OCI-LY7 (cell line): Measurements from ENCODE around the gene CYB5R4. TPM values are rescaled to one million over a fixed set of nuclear protein-coding genes. Genes with fewer than 3 reads are reported as not detected.

Experiments used
- BruUV-seq: library from RNA; stranded (reverse); fragments of 400-500 nt; replicated peaks from 2 replicates; lab custom pipeline; 2021; lab: Mats Ljungman, UMichigan
- CTCF ChIA-PET: fragments of 300-600 bp; sonication (Branson Sonifier 250); formaldehyde crosslinking; loops from one replicate; lab custom pipeline; 2022; ENCODE audit warnings: antibody characterized with exemption; ENCODE audit not compliant: unreplicated experiment; lab: Charles Lee
- POLR2A ChIA-PET: fragments of 300-600 bp; sonication (Branson Sonifier 250); formaldehyde crosslinking; loops from one replicate; lab custom pipeline; 2022; ENCODE audit warnings: antibody characterized with exemption; lab: Charles Lee
- DNase-seq: peaks from one replicate; pipeline ENCODE4 v3.0.0-alpha.2; 2015; ENCODE audit warnings: low spot score
- H2AFZ ChIP-seq: fragments of 200-600 bp; sonication (generic), shearing (Covaris generic); 2 replicates; pipeline ENCODE4 v1.6.1; 2014; ENCODE audit warnings: mild to moderate bottlenecking, antibody characterized with exemption, low read length, moderate library complexity
- H3K27ac ChIP-seq: fragments of 200-600 bp; sonication (generic); 2 replicates; pipeline ENCODE4 v1.5.1; 2014; ENCODE audit warnings: mixed run types, low read depth, mild to moderate bottlenecking, moderate library complexity, low read length, inconsistent platforms; ENCODE audit not compliant: poor library complexity, severe bottlenecking
- H3K36me3 ChIP-seq: fragments of 200-600 bp; sonication (generic); 2 replicates; pipeline ENCODE4 v1.6.1; 2014; ENCODE audit warnings: mild to moderate bottlenecking, antibody characterized with exemption, low read length, moderate library complexity, mixed read lengths; ENCODE audit not compliant: insufficient read depth
- H3K4me1 ChIP-seq: fragments of 200-600 bp; sonication (generic); 2 replicates; pipeline ENCODE4 v1.5.1; 2014; ENCODE audit warnings: mild to moderate bottlenecking, low read length; ENCODE audit not compliant: insufficient read depth, poor library complexity, severe bottlenecking
- H3K4me2 ChIP-seq: fragments of 200-600 bp; sonication (generic); 2 replicates; pipeline ENCODE4 v1.6.1; 2014; ENCODE audit warnings: mild to moderate bottlenecking, low read length
- H3K4me3 ChIP-seq: fragments of 200-600 bp; sonication (generic); 2 replicates; pipeline ENCODE4 v1.5.1; 2014; ENCODE audit warnings: mild to moderate bottlenecking, low read depth, low read length; ENCODE audit not compliant: poor library complexity, severe bottlenecking
- H3K79me2 ChIP-seq: fragments of 200-600 bp; sonication (generic); 2 replicates; pipeline ENCODE4 v1.6.1; 2016; ENCODE audit warnings: low read depth, mild to moderate bottlenecking, low read length, moderate library complexity, mixed read lengths; ENCODE audit not compliant: insufficient read depth
- H3K9me2 ChIP-seq: fragments of 200-600 bp; sonication (generic); 2 replicates; pipeline ENCODE4 v1.6.1; 2016; ENCODE audit warnings: mild to moderate bottlenecking, low read length, mixed read lengths; ENCODE audit not compliant: insufficient read depth
- H3K9me3 ChIP-seq: fragments of 200-600 bp; sonication (generic); 2 replicates; pipeline ENCODE4 v1.6.1; 2014; ENCODE audit warnings: mild to moderate bottlenecking, mixed run types, low read length, mixed read lengths
- H4K20me1 ChIP-seq: fragments of 200-600 bp; sonication (generic); 2 replicates; pipeline ENCODE4 v1.6.1; 2014; ENCODE audit warnings: mild to moderate bottlenecking, antibody characterized with exemption, low read length, moderate library complexity, mixed read lengths; ENCODE audit not compliant: insufficient read depth
- EZH2phosphoT487 ChIP-seq: fragments of 200-600 bp; sonication (generic); IDR thresholded peaks from 2 replicates; pipeline ENCODE4 v1.6.1; 2018; ENCODE audit warnings: low read depth, borderline replicate concordance, mild to moderate bottlenecking, mixed run types, antibody characterized with exemption, low read length, moderate library complexity, mixed read lengths
- intact Hi-C: fragments of 100-400 bp; cut with micrococcal nuclease; formaldehyde crosslinking; loops from one replicate; pipeline ENCODE4 v1.10.0; 2022; ENCODE audit not compliant: unreplicated experiment
- total RNA-seq, 2 experiments: library from RNA; depleted of rRNA in 1 of 2; stranded (reverse); fragments of >200 nt in 1 of 2; shearing (Covaris generic) in 1 of 2; gene quantifications; 2 replicates each; pipeline ENCODE4 v1.2.3, GENCODE V29; 2014 to 2022
- TF ChIP-seq, protein P1 (sequence below): fragments of 200-600 bp; sonication (generic); conservative IDR thresholded peaks from 2 replicates; pipeline ENCODE4 v1.5.1; 2014; ENCODE audit warnings: mild to moderate bottlenecking, antibody characterized with exemption, low read length, moderate library complexity, mixed read lengths

The CYB5R4 gene
- total RNA-seq, 2 experiments from 2014 or later: 16.2 to 34.8 TPM

DNA sequence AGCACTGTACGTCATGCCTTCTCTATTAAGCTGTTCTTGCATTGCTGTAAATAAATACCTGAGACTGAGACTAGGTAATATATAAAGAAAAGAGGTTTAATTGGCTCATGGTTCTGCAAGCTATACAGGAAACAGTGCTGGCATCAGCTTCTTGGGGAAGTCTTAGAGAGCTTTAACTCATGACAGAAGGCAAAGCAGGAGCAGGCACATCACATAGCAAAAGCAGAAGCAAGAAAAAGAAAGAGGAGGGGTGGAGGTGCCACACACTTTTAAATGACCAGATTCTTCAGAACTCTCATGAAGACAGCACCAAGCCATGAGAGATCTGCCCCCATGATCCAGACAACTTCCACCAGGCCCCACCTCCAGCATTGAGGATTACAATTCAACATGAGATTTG, 30.1 kb downstream of the CYB5R4 start:
- CTCF ChIA-PET: no interaction called here
- Histone ChIP-seq H3K79me2 (peaks cover 10% of the 10 kb centered on the region; the same call in 1 of the 2 replicates), H3K9me2 (no peaks in the 10 kb centered on the region), H3K9me3 (no peaks in the 10 kb centered on the region), H4K20me1 (peaks cover 18% of the 10 kb centered on the region), H3K36me3 (peaks cover 12% of the 10 kb centered on the region; the same call in 1 of the 2 replicates), H3K4me3 (no peak overlapping the region), H3K4me2 (no peak overlapping the region), H2AFZ (no peak overlapping the region), H3K27ac (no peak overlapping the region), H3K4me1 (peaks cover 1% of the 10 kb centered on the region)
- DNase-seq: no peak
- TF ChIP-seq EZH2phosphoT487: no peak
- TF ChIP-seq, protein P1, sequence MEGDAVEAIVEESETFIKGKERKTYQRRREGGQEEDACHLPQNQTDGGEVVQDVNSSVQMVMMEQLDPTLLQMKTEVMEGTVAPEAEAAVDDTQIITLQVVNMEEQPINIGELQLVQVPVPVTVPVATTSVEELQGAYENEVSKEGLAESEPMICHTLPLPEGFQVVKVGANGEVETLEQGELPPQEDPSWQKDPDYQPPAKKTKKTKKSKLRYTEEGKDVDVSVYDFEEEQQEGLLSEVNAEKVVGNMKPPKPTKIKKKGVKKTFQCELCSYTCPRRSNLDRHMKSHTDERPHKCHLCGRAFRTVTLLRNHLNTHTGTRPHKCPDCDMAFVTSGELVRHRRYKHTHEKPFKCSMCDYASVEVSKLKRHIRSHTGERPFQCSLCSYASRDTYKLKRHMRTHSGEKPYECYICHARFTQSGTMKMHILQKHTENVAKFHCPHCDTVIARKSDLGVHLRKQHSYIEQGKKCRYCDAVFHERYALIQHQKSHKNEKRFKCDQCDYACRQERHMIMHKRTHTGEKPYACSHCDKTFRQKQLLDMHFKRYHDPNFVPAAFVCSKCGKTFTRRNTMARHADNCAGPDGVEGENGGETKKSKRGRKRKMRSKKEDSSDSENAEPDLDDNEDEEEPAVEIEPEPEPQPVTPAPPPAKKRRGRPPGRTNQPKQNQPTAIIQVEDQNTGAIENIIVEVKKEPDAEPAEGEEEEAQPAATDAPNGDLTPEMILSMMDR: no peak
- POLR2A ChIA-PET: interaction anchor here (1.2 kb wide), 1 partner anchor 27 kb away, joined by 3 read pairs; no protein-coding TSS in a partner anchor
- no TSS peak for BruUV-seq
- intact Hi-C loops: no loop called here

DNA sequence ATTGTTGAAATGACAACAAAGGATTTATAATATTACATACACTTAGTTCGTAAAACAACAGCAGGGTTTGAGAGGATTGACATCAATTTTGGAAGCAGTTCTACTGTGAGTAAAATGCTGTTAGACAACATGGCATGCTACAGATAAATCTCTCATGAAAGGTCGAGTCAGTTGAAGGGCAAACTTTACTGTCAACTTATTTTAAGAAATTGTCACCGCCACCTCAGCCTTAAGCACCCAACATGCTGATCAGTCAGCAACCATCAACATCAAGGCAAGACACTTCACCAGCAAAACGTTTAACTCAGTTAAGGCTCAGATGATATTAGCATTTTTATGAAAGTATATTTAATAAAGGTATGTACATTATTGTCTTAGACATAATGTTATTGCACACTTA, 31.0 kb downstream of the CYB5R4 start:
- ChIA-PET CTCF (no interaction called here), POLR2A (no interaction called here)
- no peaks in the 10 kb centered on the region for H3K9me2 ChIP-seq
- TF ChIP-seq, protein P1: no peak
- TF ChIP-seq EZH2phosphoT487: no peak
- intact Hi-C loops: no loop called here
- DNase-seq: no peak
- no peaks in the 10 kb centered on the region for H3K9me3 ChIP-seq
- no peak overlapping the region for H3K4me3 ChIP-seq
- peaks cover 2% of the 10 kb centered on the region; the same call in 1 of the 2 replicates for H3K79me2 ChIP-seq
- peaks cover 13% of the 10 kb centered on the region; the same call in 1 of the 2 replicates for H4K20me1 ChIP-seq
- H3K4me2 ChIP-seq: no peak overlapping the region
- H3K27ac ChIP-seq: no peak overlapping the region
- no peaks in the 10 kb centered on the region for H3K4me1 ChIP-seq
- BruUV-seq: no TSS peak
- peaks cover 20% of the 10 kb centered on the region for H3K36me3 ChIP-seq
- no peak overlapping the region for H2AFZ ChIP-seq

DNA sequence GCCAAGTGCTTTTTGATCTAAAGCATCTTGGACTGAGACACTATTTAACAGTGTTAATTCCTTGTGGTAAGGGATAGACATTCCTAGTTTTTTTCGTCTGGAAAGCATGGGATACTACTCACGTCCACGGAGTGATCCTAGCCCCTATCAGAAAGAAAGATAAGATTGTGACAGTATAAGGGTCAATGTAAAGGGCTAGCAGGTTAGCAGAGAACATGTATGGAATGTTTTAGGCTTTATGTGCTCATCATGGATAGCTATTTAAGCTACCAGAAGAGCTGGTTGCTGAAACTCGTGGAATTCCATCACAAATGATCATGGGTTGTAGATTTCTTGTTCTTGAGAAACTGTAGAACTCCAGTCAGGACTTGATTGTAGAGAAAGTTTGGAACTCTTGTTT, 32.1 kb downstream of the CYB5R4 start:
- H3K36me3 ChIP-seq: peaks cover 29% of the 10 kb centered on the region
- H3K9me2 ChIP-seq: no peaks in the 10 kb centered on the region
- H3K27ac ChIP-seq: no peak overlapping the region
- no peaks in the 10 kb centered on the region for H3K4me1 ChIP-seq
- ChIA-PET POLR2A (interaction anchor here (1.3 kb wide), 1 partner anchor 351 kb away, joined by 3 read pairs; no protein-coding TSS in a partner anchor), CTCF (no interaction called here)
- intact Hi-C loops: no loop called here
- H3K4me3 ChIP-seq: no peak overlapping the region
- H3K9me3 ChIP-seq: no peaks in the 10 kb centered on the region
- peaks cover 7% of the 10 kb centered on the region; the same call in 1 of the 2 replicates for H4K20me1 ChIP-seq
- H3K79me2 ChIP-seq: peaks cover 6% of the 10 kb centered on the region; the same call in 1 of the 2 replicates
- H2AFZ ChIP-seq: no peak overlapping the region
- TF ChIP-seq, protein P1: no peak
- TF ChIP-seq EZH2phosphoT487: no peak
- no peak for DNase-seq
- H3K4me2 ChIP-seq: no peak overlapping the region
- BruUV-seq: no TSS peak
